ENCODE results near the gene ZNF577.

DNA sequence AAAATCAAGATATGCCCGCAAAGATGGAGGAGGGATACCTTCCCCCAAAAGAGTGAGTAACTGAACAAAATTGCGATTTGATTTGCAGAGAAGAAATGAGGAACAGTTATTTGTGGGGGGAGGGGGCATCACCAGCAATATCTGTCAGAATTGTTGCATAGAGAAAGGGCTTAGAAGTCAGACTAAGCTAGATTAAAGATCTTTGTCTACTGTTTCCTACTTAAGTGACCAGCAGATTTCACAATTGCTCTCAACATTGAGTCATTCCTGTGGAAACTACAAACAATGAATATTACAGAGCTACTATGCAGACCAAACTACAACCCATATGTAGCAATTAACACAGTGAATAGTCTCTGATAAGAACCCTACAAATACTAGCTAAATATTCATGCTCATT is 65.4 kb downstream of the ZNF577 start:
- TF ChIP-seq, protein P1, sequence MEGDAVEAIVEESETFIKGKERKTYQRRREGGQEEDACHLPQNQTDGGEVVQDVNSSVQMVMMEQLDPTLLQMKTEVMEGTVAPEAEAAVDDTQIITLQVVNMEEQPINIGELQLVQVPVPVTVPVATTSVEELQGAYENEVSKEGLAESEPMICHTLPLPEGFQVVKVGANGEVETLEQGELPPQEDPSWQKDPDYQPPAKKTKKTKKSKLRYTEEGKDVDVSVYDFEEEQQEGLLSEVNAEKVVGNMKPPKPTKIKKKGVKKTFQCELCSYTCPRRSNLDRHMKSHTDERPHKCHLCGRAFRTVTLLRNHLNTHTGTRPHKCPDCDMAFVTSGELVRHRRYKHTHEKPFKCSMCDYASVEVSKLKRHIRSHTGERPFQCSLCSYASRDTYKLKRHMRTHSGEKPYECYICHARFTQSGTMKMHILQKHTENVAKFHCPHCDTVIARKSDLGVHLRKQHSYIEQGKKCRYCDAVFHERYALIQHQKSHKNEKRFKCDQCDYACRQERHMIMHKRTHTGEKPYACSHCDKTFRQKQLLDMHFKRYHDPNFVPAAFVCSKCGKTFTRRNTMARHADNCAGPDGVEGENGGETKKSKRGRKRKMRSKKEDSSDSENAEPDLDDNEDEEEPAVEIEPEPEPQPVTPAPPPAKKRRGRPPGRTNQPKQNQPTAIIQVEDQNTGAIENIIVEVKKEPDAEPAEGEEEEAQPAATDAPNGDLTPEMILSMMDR (IDR thresholded peaks at IDR 0.05; ENCODE audit: insufficient read depth, low read length), result no peak
- TF ChIP-seq POLR2AphosphoS5 (IDR thresholded peaks at IDR 0.05; ENCODE audit: low read depth) (no peak), SPI1 (IDR thresholded peaks at IDR 0.05; ENCODE audit: borderline replicate concordance, low read depth) (peak; percentile 73; the same call in 1 of the 2 replicates)
